GM12878 (cell line): ENCODE measurements around the gene CNTN2. TPM values are rescaled to one million over a fixed set of nuclear protein-coding genes. Genes with fewer than 3 reads are reported as not detected.

Source experiments
- ATAC-seq: fragments of 200-7000 bp; cut with Tn5 transposase; 3 replicates; pipeline ENCODE4 v1.9.1; 2020; ENCODE audit warnings: mild to moderate bottlenecking, moderate library complexity
- BruUV-seq: library from RNA; stranded (reverse); fragments of 400-500 nt; replicated peaks from 2 replicates; lab custom pipeline; 2021; lab: Mats Ljungman, UMichigan
- CTCF ChIA-PET: fragments of 300-600 bp; sonication (Branson Sonifier 250); formaldehyde crosslinking; extraction: SDS; loops from one replicate; lab custom pipeline; 2021; ENCODE audit warnings: inconsistent platforms; lab: Yijun Ruan, JAX
- POLR2A ChIA-PET: fragments of 350-600 bp; formaldehyde crosslinking; extraction: SDS; loops from one replicate; lab custom pipeline; 2021; ENCODE audit warnings: inconsistent platforms; lab: Charles Lee
- RAD21 ChIA-PET: fragments of 300-600 bp; sonication (Branson Sonifier 250); formaldehyde crosslinking; loops from one replicate; lab custom pipeline; 2023; ENCODE audit warnings: antibody characterized with exemption; ENCODE audit not compliant: unreplicated experiment; lab: Charles Lee
- SMC1A ChIA-PET: fragments of 300-600 bp; sonication (Branson Sonifier 250); formaldehyde crosslinking; loops from one replicate; lab custom pipeline; 2023; ENCODE audit not compliant: unreplicated experiment, uncharacterized antibody; lab: Charles Lee
- DNase-seq: peaks from one replicate; pipeline ENCODE4 v3.0.0-alpha.2; 2011; ENCODE audit warnings: low read depth, low spot score
- FAIRE-seq: peaks from 3 replicates; lab custom pipeline; 2011; peaks lifted over from hg19 to GRCh38; lab: Jason Lieb, UNC
- H2AFZ ChIP-seq: 2 replicates; pipeline ENCODE4 v1.6.0; 2011; ENCODE audit warnings: low read depth, low read length, control low read depth; ENCODE audit not compliant: control insufficient read depth
- H3K27ac ChIP-seq: 2 replicates; pipeline ENCODE4 v1.5.1; 2011; ENCODE audit warnings: control low read depth; ENCODE audit not compliant: control insufficient read depth, insufficient read depth
- H3K27me3 ChIP-seq, 2 experiments: replicated peaks in 1 of 2; 2 replicates each; pipeline versions ENCODE4 v1.6.0 to v1.6.1; 2011; ENCODE audit warnings: low read length in 1 of 2; ENCODE audit not compliant: control insufficient read depth in 2 of 2, insufficient read depth in 2 of 2
- H3K36me3 ChIP-seq, 2 experiments: 2 replicates each; pipeline ENCODE4 v1.5.1; 2011; ENCODE audit warnings: low read length in 1 of 2; ENCODE audit not compliant: control insufficient read depth in 2 of 2, insufficient read depth in 2 of 2
- H3K4me1 ChIP-seq: 2 replicates; pipeline ENCODE4 v1.6.1; 2011; ENCODE audit warnings: mild to moderate bottlenecking, low read length, moderate library complexity, mixed read lengths; ENCODE audit not compliant: control insufficient read depth, insufficient read depth
- H3K4me2 ChIP-seq: 2 replicates; pipeline ENCODE4 v1.6.0; 2011; ENCODE audit warnings: control low read depth; ENCODE audit not compliant: control insufficient read depth, insufficient read depth
- H3K4me3 ChIP-seq: fragments of 200-600 bp; sonication (generic); 2 replicates; pipeline ENCODE4 v1.5.1; 2016
- H3K79me2 ChIP-seq: 2 replicates; pipeline ENCODE4 v1.6.0; 2011; ENCODE audit warnings: low read length; ENCODE audit not compliant: control insufficient read depth, insufficient read depth
- H3K9ac ChIP-seq: 2 replicates; pipeline ENCODE4 v1.8.0; 2011; ENCODE audit warnings: low read length, control low read depth, mixed read lengths; ENCODE audit not compliant: control insufficient read depth, insufficient read depth
- H3K9me3 ChIP-seq: replicated peaks from 3 replicates; pipeline ENCODE4 v1.5.1; 2011; ENCODE audit warnings: mild to moderate bottlenecking, low read length; ENCODE audit not compliant: control insufficient read depth, insufficient read depth
- H4K20me1 ChIP-seq: 2 replicates; pipeline ENCODE4 v1.6.0; 2011; ENCODE audit not compliant: control insufficient read depth, insufficient read depth
- CHD2 ChIP-seq: IDR thresholded peaks from 2 replicates; pipeline ENCODE4 v1.6.1; 2011; ENCODE audit warnings: low read depth, low read length, improper control_type of control experiment, borderline replicate concordance
- NFXL1 ChIP-seq: fragments of 450-650 bp; IDR thresholded peaks from 2 replicates; pipeline ENCODE4 v1.6.1; 2017; ENCODE audit warnings: antibody characterized with exemption, mild to moderate bottlenecking, borderline replicate concordance
- RBBP5 ChIP-seq: fragments of 200-600 bp; sonication (generic); conservative IDR thresholded peaks from 2 replicates; pipeline ENCODE4 v1.6.1; 2016
- RUNX3 ChIP-seq: IDR thresholded peaks from 2 replicates; pipeline ENCODE4 v1.6.1; 2012; ENCODE audit warnings: low read length, inconsistent platforms
- TAF1 ChIP-seq: IDR thresholded peaks from 2 replicates; pipeline ENCODE4 v1.6.1; 2011; ENCODE audit warnings: mild to moderate bottlenecking, low read depth, low read length, borderline replicate concordance
- WRNIP1 ChIP-seq: IDR thresholded peaks from 2 replicates; pipeline ENCODE4 v1.6.1; 2011; ENCODE audit warnings: low read depth, low read length, improper control_type of control experiment, borderline replicate concordance
- ZNF384 ChIP-seq: IDR thresholded peaks from 2 replicates; pipeline ENCODE4 v1.6.1; 2012; ENCODE audit warnings: low read depth, mild to moderate bottlenecking, low read length, improper control_type of control experiment, borderline replicate concordance
- WGBS: methylation state at CpG from one replicate; pipeline ENCODE4 v1.1.6; 2016; ENCODE audit warnings: low lambda C conversion rate; ENCODE audit not compliant: insufficient replicate concordance, insufficient coverage; ENCODE audit errors: missing lambda C conversion rate; 5-methylcytosine and 5-hydroxymethylcytosine counted together
- in situ Hi-C: fragments of 300-500 bp; cut with MboI; formaldehyde crosslinking; loops from 9 replicates; pipeline ENCODE4 v1.14.3; 2018; ENCODE audit warnings: mixed read lengths
- intact Hi-C: fragments of 100-400 bp; cut with micrococcal nuclease; formaldehyde crosslinking; loops from one replicate; pipeline ENCODE4 v1.14.2; 2022; ENCODE audit not compliant: unreplicated experiment
- polyA plus RNA-seq, 11 experiments: library from polyadenylated mRNA; depleted of rRNA in 4 of 11; unstranded in 6 of 11; stranded (reverse) in 5 of 11; fragments of >200 nt; fragmentation: Nextera tagmentation in 4 of 11; fragmentation: Illumina TruSeq in 1 of 11; extraction: Ambion mirVana in 4 of 11; extraction: Trizol in 1 of 11; gene quantifications; 1 replicate in 1 of 11; 2 replicates in 10 of 11; pipeline versions ENCODE4 v1.2.1 to v1.2.3, GENCODE V29; 2011 to 2016; ENCODE audit warnings: inconsistent platforms in 2 of 11, missing spikeins in 2 of 11, low read depth in 1 of 11
- total RNA-seq, 4 experiments: library from RNA; depleted of rRNA in 3 of 4; stranded (reverse); fragments of >200 nt in 3 of 4; fragmentation: Illumina TruSeq in 1 of 4; extraction: Trizol in 1 of 4; gene quantifications; 2 replicates each; pipeline versions ENCODE4 v1.2.1 to v1.2.3, GENCODE V29; 2013 to 2021
- TF ChIP-seq, protein P1 (sequence below): IDR thresholded peaks from 2 replicates; pipeline ENCODE4 v1.6.1; 2011; ENCODE audit warnings: mild to moderate bottlenecking, low read depth, low read length, moderate library complexity; ENCODE audit not compliant: insufficient replicate concordance
- TF ChIP-seq, protein P2 (sequence below): IDR thresholded peaks from 2 replicates; pipeline ENCODE4 v1.6.1; 2012; ENCODE audit warnings: low read depth, low read length, improper control_type of control experiment
- TF ChIP-seq, protein P3 (sequence below): fragments of 450-650 bp; IDR thresholded peaks from 2 replicates; pipeline ENCODE4 v1.6.1; 2017; ENCODE audit warnings: mild to moderate bottlenecking
- TF ChIP-seq, protein P4 (sequence below): fragments of 450-650 bp; IDR thresholded peaks from 2 replicates; pipeline ENCODE4 v1.6.1; 2017; ENCODE audit warnings: borderline replicate concordance

Gene CNTN2
- total and polyA plus RNA-seq, 10 of the 15 experiments (the other 5 are each of a cell fraction or from before 2014, with no cell fraction given): 0.03 TPM; not detected in 9

DNA sequence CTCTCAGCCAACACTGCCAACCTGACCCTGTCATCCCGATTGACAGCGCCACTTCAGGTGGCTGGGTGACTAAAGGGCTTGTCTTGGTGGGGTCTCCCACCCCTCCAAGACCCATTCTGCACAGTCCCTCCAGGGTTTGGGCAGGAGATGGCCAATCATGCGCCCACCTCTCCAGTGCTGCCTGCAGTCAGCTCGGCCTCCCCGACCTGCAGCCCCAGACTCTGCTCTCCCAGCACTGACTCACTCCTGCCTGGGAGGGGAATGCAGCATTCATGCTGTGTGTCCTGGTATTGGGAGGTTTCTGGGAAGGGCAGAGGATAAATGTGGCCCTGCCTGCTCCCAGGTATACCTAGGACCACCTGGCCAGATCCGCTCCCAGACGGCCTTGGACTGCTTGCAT lies 31.5 kb downstream of the CNTN2 start:
- intact Hi-C loops (no loop called here), in situ Hi-C loops (no loop called here)
- Histone ChIP-seq H2AFZ (no peak overlapping the region), H3K4me3 (no peak overlapping the region), H3K4me1 (no peaks in the 10 kb centered on the region), H3K79me2 (no peaks in the 10 kb centered on the region), H4K20me1 (no peaks in the 10 kb centered on the region), H3K36me3 (no peaks in the 10 kb centered on the region), H3K27me3 (no peaks in the 10 kb centered on the region), H3K9ac (no peak overlapping the region), H3K9me3 (no peaks in the 10 kb centered on the region), H3K4me2 (no peak overlapping the region), H3K27ac (no peak overlapping the region)
- BruUV-seq: no TSS peak
- TF ChIP-seq CHD2 (no peak), NFXL1 (no peak)
- FAIRE-seq (no peak), ATAC-seq (no peak), DNase-seq (no peak)
- ChIA-PET CTCF (interaction anchor here (0.6 to 8.9 kb wide), 4 partner anchors 12 to 67 kb away, joined by 3 to 65 read pairs (median 4); no protein-coding TSS in a partner anchor), SMC1A (no interaction called here), RAD21 (interaction anchor here (0.9 kb wide), 1 partner anchor 255 kb away, joined by 3 read pairs; no protein-coding TSS in a partner anchor), POLR2A (no interaction called here)
- 64% methylated on average over 7 of the region's 7 CpGs for WGBS

DNA sequence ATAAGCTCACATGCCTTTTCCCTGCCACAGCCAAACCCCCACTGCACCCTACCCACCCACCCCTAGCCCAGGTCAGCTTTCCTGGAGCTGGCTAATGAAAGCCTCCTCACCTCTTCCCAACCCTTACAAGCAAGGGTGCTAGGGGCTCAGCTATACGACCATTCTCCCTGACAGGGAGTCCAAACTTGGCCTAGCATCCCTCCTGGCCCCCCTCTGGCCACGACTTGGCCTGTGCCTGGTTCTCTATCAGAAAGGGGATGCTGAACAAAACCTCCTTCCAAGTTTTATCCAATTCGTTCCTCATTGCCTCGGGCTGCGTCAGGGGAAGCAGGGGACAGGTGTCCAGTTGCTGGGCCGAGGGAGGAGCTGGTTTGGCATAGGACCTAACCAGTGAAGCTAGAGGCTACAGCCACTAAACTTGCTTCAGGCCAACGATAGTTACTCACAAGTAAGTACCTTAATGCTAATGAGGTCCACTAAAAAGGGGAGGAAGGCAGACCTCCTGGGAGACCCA lies 32.7 kb downstream of the CNTN2 start:
- 11% methylated on average over 7 of the region's 7 CpGs for WGBS
- Histone ChIP-seq H3K27me3 (no peaks in the 10 kb centered on the region), H3K79me2 (no peaks in the 10 kb centered on the region), H3K4me3 (no peak overlapping the region), H2AFZ (no peak overlapping the region), H4K20me1 (no peaks in the 10 kb centered on the region), H3K9ac (no peak overlapping the region), H3K4me2 (no peak overlapping the region), H3K27ac (no peak overlapping the region), H3K4me1 (no peaks in the 10 kb centered on the region), H3K36me3 (no peaks in the 10 kb centered on the region), H3K9me3 (no peaks in the 10 kb centered on the region)
- BruUV-seq: no TSS peak
- ATAC-seq (no peak), FAIRE-seq (no peak), DNase-seq (no peak)
- ChIA-PET SMC1A (interaction anchor here (1.2 kb wide), 1 partner anchor 168 kb away, joined by 3 read pairs; no protein-coding TSS in a partner anchor), RAD21 (interaction anchor here (0.9 to 1.1 kb wide), 2 partner anchors 14 to 254 kb away, joined by 3 read pairs; no protein-coding TSS in a partner anchor), CTCF (interaction anchor here (0.7 to 8.9 kb wide), 4 partner anchors 14 to 98 kb away, joined by 3 to 65 read pairs (median 3); no protein-coding TSS in a partner anchor), POLR2A (no interaction called here)
- intact Hi-C loops: no loop called here
- in situ Hi-C loops: no loop called here
- TF ChIP-seq ZNF384 (no peak), RBBP5 (no peak), TAF1 (no peak), WRNIP1 (no peak), RUNX3 (no peak)
- TF ChIP-seq, protein P1, sequence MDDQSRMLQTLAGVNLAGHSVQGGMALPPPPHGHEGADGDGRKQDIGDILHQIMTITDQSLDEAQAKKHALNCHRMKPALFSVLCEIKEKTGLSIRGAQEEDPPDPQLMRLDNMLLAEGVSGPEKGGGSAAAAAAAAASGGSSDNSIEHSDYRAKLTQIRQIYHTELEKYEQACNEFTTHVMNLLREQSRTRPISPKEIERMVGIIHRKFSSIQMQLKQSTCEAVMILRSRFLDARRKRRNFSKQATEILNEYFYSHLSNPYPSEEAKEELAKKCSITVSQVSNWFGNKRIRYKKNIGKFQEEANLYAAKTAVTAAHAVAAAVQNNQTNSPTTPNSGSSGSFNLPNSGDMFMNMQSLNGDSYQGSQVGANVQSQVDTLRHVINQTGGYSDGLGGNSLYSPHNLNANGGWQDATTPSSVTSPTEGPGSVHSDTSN: no peak
- TF ChIP-seq, protein P2, sequence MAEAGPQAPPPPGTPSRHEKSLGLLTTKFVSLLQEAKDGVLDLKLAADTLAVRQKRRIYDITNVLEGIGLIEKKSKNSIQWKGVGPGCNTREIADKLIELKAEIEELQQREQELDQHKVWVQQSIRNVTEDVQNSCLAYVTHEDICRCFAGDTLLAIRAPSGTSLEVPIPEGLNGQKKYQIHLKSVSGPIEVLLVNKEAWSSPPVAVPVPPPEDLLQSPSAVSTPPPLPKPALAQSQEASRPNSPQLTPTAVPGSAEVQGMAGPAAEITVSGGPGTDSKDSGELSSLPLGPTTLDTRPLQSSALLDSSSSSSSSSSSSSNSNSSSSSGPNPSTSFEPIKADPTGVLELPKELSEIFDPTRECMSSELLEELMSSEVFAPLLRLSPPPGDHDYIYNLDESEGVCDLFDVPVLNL: no peak
- TF ChIP-seq, protein P3, sequence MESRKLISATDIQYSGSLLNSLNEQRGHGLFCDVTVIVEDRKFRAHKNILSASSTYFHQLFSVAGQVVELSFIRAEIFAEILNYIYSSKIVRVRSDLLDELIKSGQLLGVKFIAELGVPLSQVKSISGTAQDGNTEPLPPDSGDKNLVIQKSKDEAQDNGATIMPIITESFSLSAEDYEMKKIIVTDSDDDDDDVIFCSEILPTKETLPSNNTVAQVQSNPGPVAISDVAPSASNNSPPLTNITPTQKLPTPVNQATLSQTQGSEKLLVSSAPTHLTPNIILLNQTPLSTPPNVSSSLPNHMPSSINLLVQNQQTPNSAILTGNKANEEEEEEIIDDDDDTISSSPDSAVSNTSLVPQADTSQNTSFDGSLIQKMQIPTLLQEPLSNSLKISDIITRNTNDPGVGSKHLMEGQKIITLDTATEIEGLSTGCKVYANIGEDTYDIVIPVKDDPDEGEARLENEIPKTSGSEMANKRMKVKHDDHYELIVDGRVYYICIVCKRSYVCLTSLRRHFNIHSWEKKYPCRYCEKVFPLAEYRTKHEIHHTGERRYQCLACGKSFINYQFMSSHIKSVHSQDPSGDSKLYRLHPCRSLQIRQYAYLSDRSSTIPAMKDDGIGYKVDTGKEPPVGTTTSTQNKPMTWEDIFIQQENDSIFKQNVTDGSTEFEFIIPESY: no peak
- TF ChIP-seq, protein P4, sequence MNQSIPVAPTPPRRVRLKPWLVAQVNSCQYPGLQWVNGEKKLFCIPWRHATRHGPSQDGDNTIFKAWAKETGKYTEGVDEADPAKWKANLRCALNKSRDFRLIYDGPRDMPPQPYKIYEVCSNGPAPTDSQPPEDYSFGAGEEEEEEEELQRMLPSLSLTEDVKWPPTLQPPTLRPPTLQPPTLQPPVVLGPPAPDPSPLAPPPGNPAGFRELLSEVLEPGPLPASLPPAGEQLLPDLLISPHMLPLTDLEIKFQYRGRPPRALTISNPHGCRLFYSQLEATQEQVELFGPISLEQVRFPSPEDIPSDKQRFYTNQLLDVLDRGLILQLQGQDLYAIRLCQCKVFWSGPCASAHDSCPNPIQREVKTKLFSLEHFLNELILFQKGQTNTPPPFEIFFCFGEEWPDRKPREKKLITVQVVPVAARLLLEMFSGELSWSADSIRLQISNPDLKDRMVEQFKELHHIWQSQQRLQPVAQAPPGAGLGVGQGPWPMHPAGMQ: no peak
